ENCODE data around the gene ENPP3. TPM values are rescaled to one million over a fixed set of nuclear protein-coding genes. Genes with fewer than 3 reads are reported as not detected.

The ENPP3 gene
- total and polyA plus RNA-seq, 9 of the 15 experiments (the other 6 are each of a cell fraction or from before 2014, with no cell fraction given), result 14.0 to 32.8 (median 21.6) TPM

GRCh38 chr6:131762984-131763383 is 125.9 kb downstream of the ENPP3 start (continued):
- TF ChIP-seq REST (IDR thresholded peaks at IDR 0.05; ENCODE audit: borderline replicate concordance) (no peak), REST (CRISPR knock-in tag; IDR thresholded peaks at IDR 0.05; ENCODE audit: low read depth) (no peak), RFX5 (IDR thresholded peaks at IDR 0.05; ENCODE audit: low read depth, low read length) (no peak), ZNF780A (CRISPR knock-in tag; IDR thresholded peaks at IDR 0.05) (no peak), ZNF431 (CRISPR knock-in tag; IDR thresholded peaks at IDR 0.05) (no peak), CHD4 (IDR thresholded peaks at IDR 0.05; ENCODE audit: insufficient read depth, insufficient replicate concordance, low read depth, low read length, poor library complexity, severe bottlenecking) (no peak), ZNF766 (CRISPR knock-in tag; conservative IDR thresholded peaks at IDR 0.05) (no peak), ZBED1 (IDR thresholded peaks at IDR 0.05) (no peak), THRAP3 (IDR thresholded peaks at IDR 0.05; ENCODE audit: borderline replicate concordance) (no peak), CHD2 (IDR thresholded peaks at IDR 0.05; ENCODE audit: low read depth, low read length) (no peak), MCM2 (IDR thresholded peaks at IDR 0.05; ENCODE audit: low read depth) (no peak), NONO (IDR thresholded peaks at IDR 0.05; ENCODE audit: low read depth in 2 of 2, low read length in 1 of 2) (no peak), SNIP1 (IDR thresholded peaks at IDR 0.05; ENCODE audit: low read depth) (no peak)
